ENCODE data around the gene RAB36.

RAB36 gene

DNA sequence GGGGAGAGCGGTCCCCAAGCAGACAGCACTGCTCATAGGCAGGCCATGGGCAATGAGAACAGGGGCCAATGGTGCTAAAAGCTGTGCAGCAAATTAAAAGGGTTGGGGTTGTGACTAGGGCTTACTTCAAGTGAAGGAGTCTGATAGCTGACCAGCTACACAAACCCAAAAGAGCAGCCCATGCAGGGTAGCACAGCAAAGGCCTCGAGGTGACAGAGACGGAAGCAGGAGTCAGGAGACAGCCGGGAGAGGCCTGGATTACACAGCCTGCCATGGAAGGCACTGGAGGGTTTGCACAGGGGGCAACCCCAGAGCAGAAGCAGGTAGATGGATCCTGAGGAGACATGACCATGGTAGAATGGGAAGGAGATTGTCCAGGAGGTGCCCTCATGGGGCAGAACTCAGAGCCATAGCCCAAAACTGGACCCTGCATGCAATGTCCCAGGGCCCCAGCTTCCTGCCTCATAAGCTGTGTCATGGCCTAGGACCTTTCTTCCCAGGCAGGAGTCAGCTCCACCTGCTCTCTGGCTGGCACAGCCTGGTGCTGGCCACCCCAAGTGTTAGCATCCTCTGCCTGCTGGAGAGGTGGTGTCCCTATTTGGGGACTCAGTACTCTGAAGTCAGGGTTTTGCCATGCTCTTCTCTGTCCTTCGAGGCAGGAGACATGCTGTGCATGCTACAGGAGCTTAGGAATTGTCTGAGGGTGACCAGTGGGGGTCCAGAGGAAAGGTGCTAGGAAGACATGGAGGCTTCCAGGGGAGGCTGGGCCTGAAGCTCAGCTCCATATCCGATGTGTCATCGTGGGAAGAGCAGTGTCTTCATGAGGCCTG lies 36.8 kb upstream of the RAB36 start:
- DNase-seq (ENCODE audit: low read depth in 2 of 2) = no peak

DNA sequence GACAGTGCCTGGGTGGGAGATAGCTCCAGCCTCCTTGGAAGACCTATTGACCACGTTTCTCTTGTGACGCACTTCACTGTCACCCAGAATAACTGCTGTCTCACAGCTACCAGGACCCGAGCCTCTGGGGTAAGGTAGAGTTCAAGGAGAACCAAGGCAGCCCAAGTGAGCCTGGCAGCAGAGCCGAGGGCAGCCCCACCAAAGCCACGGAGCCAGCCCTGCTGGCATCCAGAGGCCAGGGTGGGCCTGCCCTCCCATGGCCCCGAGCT lies 36.3 kb upstream of the RAB36 start:
- no peak for DNase-seq (ENCODE audit: low read depth in 2 of 2)

- no peak for DNase-seq (ENCODE audit: low read depth in 2 of 2)
Measured at GRCh38 chr22:23109441-23109978, 35.8 kb upstream of the RAB36 start.

DNA sequence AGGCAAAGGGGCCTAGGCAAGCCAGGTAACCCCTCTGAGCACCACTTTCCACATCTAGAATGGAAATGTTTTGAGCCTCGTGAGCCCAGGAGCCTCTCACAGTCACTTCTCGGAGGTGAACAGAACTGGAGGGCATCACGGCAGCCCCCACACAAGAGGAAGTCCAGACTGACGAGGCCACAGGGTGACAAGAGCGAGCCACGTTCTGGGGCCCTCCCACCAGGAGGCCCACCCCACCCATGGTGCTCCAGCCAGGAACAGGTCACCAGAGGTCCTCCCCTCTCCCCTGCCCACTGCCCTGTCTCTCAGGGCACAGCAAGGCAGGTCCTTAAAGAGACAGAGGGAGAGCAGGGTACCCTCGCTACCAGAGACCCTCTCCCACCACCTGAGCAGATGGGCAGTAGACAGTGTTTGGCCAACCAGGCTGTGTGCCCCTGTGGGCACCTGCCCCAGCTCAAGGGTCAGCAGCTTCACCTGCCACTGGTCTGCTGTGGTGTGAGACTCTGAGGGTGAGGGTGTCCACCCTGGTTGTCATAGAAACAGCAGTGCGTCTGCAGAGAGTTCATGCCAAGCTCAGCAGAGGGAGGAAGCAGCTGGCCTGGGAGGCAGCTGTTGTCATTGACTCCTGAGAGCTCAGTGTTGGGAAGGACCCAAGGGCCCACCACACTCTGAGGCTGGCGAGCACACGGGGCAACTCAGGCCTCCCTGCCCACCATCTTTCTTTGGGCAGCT lies 34.9 kb upstream of the RAB36 start:
- DNase-seq (ENCODE audit: low read depth in 2 of 2) = no peak

- DNase-seq (ENCODE audit: low read depth in 2 of 2) = no peak
Measured at GRCh38 chr22:23110922-23111527, 34.3 kb upstream of the RAB36 start.

GRCh38 chr22:23112472-23113012 lies 32.7 kb upstream of the RAB36 start:
- DNase-seq (ENCODE audit: low read depth in 2 of 2) = no peak

GRCh38 chr22:23113067-23113846 lies 32.0 kb upstream of the RAB36 start:
- DNase-seq (ENCODE audit: low read depth in 2 of 2) = no peak

- no peak for DNase-seq (ENCODE audit: low read depth in 2 of 2)
Measured at GRCh38 chr22:23113847-23114720, 31.2 kb upstream of the RAB36 start.

GRCh38 chr22:23114721-23115020 lies 30.6 kb upstream of the RAB36 start:
- DNase-seq (ENCODE audit: low read depth in 2 of 2) = no peak

DNA sequence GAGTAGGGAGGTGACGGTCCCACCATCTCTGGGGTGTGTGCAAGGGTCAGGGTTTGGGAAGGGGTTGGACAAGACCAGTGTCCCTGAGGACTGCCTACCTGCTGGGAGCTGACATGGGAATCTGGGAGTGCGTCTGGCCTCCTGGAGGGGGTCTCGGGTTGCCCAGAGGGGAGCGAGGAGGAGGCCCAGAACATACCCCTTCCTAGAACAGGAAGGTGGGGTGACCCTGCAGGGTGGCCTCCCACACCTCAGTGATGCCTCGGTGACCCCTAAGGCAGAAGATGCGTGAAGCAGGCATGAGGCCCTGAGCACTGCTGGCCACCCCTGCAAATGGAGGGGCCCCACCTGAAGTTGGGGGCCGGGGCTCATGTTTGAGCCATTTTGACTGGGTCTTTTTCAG lies 29.9 kb upstream of the RAB36 start:
- DNase-seq (ENCODE audit: low read depth in 2 of 2) = no peak

GRCh38 chr22:23115825-23116494 lies 29.3 kb upstream of the RAB36 start:
- no peak for DNase-seq (ENCODE audit: low read depth in 2 of 2)

DNA sequence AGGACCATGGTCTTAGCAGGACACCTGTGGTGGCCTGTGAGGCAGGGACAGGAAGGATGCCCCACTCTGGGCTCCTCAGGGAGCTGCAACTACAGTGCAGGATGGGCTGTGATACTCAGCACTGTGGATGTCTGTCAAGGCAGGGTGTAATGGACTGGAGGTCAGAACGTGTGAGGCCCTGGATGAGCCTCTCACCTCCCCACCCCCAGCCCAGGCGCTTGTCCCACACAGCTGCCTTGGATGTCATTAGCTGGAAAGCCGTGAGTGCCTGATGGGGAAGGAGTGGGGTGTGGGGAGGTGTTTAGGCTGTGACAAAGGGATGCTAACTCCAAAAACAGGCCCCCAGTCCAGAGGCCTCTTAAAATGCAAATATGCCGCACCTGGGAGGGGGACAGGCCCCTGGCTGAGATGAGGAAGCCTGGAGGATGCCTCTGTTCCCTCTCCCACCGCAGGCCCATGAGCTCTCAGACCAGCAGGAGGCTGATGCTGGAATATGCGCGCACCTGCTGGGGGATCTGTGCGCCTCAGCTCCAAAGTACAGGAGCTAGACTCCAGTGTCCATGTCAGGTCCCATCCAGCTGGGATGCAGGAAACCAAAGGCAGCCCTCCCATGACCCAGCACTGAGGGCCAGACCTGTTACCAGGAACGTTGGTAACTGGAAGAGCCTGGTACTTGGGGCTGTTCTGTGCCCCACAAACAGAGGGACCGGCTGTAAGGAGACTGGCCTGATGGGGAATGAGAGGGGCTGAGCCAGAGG lies 28.6 kb upstream of the RAB36 start:
- no peak for DNase-seq (ENCODE audit: low read depth in 2 of 2)

GRCh38 chr22:23117275-23117674 lies 28.0 kb upstream of the RAB36 start:
- no peak for DNase-seq (ENCODE audit: low read depth in 2 of 2)

- no peak for DNase-seq (ENCODE audit: low read depth in 2 of 2)
Measured at GRCh38 chr22:23117891-23118646, 27.2 kb upstream of the RAB36 start.

GRCh38 chr22:23118647-23119493 lies 26.4 kb upstream of the RAB36 start:
- DNase-seq (ENCODE audit: low read depth in 2 of 2) = no peak

DNA sequence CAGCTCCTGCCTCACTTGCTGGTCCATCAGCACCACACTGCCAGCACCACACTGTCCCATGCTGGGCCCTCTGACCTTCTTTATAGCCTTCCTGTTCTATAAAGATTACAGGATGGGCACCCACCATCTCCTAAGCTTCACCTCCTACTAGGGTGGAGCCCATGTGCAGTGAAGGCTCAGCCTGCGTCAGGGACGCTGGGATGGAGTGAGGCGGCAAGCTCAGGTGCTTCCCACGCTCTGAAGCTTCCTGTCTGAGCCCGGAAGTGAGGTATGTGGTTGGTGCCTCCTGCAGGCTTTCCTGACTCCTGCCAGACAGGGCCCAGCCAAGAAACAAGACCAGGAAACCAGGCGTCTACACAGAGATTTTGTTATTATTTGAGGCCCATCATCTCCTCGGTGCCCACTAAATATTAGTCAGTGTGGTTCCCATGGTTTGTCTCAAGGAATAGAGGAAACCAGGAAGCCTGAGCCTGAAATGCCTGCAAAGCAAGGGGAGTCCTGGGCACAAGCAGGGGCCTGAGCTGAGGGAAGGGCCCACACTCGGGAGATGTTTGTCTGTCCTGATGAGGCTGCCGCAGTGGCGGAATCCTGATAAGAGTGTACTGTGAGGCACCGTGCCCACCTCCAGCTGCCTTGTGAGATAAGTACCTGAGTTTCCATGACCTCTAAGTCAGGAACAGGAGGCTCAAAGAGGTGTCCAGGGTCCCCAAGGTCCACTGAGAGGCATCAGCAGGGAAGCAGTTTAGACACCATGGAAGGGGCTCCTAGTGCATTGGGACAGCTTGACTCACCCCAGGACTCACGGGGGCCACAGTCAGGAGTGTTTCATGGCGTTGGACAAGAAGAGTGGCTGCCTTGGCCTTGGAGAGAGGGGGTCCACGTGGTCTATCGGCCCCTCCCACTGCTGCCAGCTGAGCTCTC lies 25.5 kb upstream of the RAB36 start:
- DNase-seq (ENCODE audit: low read depth in 2 of 2) = peak; percentile 14 to 21

GRCh38 chr22:23120415-23120899 lies 24.8 kb upstream of the RAB36 start:
- DNase-seq (ENCODE audit: low read depth in 2 of 2) = no peak

Measured in stimulated activated CD8-positive, alpha-beta memory T cell treated with anti-CD3 and anti-CD28 coated beads, Interleukin-7, amount 100 ng/mL, for 4 hours (primary cell).